HepG2 (cell line): ENCODE measurements around the gene NFKBIA. TPM values are rescaled to one million over a fixed set of nuclear protein-coding genes. Genes with fewer than 3 reads are reported as not detected.

Experiments used
- DMAP1 ChIP-seq: IDR thresholded peaks from 2 replicates; pipeline ENCODE4 v1.6.1; 2016
- LCORL ChIP-seq, 2 experiments: fragments of 450-650 bp in 1 of 2; sonication (generic) in 1 of 2; formaldehyde crosslinking in 1 of 2; IDR thresholded peaks; 2 replicates each; pipeline versions ENCODE4 v1.5.0 to v1.6.1; 2017 to 2020; ENCODE audit warnings: antibody characterized with exemption in 1 of 2, missing genetic modification reagents in 1 of 2
- NCOR1 ChIP-seq: fragments of 200-600 bp; sonication (generic); IDR thresholded peaks from 2 replicates; pipeline ENCODE4 v1.7.0; 2017; ENCODE audit warnings: antibody characterized with exemption, low read length, borderline replicate concordance
- NFKBIZ ChIP-seq: IDR thresholded peaks from 2 replicates; pipeline ENCODE4 v1.6.1; 2018; ENCODE audit warnings: missing genetic modification reagents, missing compliant biosample characterization
- NKX3-1 ChIP-seq: sonication (generic); formaldehyde crosslinking; IDR thresholded peaks from 2 replicates; pipeline ENCODE4 v1.5.0; 2020; ENCODE audit warnings: missing genetic modification reagents
- PAX8 ChIP-seq: sonication (generic); formaldehyde crosslinking; IDR thresholded peaks from 2 replicates; pipeline ENCODE4 v1.8.0; 2022; ENCODE audit warnings: mild to moderate bottlenecking, missing genetic modification reagents, borderline replicate concordance
- PREB ChIP-seq: sonication (generic); formaldehyde crosslinking; IDR thresholded peaks from 2 replicates; pipeline ENCODE4 v1.4.0; 2020; ENCODE audit warnings: missing genetic modification reagents
- SOX6 ChIP-seq, 2 experiments: fragments of 450-650 bp in 1 of 2; sonication (generic) in 1 of 2; formaldehyde crosslinking in 1 of 2; IDR thresholded peaks; 2 replicates each; pipeline versions ENCODE4 v1.4.0 to v1.6.1; 2017 to 2020; ENCODE audit warnings: antibody characterized with exemption in 1 of 2, mild to moderate bottlenecking in 1 of 2, missing genetic modification reagents in 1 of 2
- ZNF124 ChIP-seq: sonication (generic); formaldehyde crosslinking; IDR thresholded peaks from 2 replicates; pipeline ENCODE4 v1.4.0; 2020; ENCODE audit warnings: missing genetic modification reagents
- ZNF224 ChIP-seq: sonication (generic); formaldehyde crosslinking; IDR thresholded peaks from 2 replicates; pipeline ENCODE4 v1.5.0; 2020; ENCODE audit warnings: mild to moderate bottlenecking, missing genetic modification reagents
- ZNF530 ChIP-seq: sonication (generic); formaldehyde crosslinking; IDR thresholded peaks from 2 replicates; pipeline ENCODE4 v1.5.0; 2020; ENCODE audit warnings: low read depth, mild to moderate bottlenecking, missing genetic modification reagents
- polyA plus RNA-seq, 8 experiments: library from polyadenylated mRNA; depleted of rRNA in 3 of 8; stranded (reverse) in 7 of 8; unstranded in 1 of 8; fragments of >200 nt; fragmentation: Illumina TruSeq in 4 of 8; extraction: Trizol in 4 of 8; gene quantifications; 2 replicates each; pipeline versions ENCODE4 v1.2.1 to v1.2.3, GENCODE V29; 2011 to 2016; ENCODE audit warnings: low read depth in 4 of 8, missing spikeins in 1 of 8, mixed read lengths in 1 of 8; ENCODE audit not compliant: insufficient read depth in 1 of 8
- total RNA-seq, 5 experiments: library from RNA; depleted of rRNA; stranded (reverse); fragments of >200 nt; fragmentation: Illumina TruSeq; extraction: Trizol; gene quantifications; 2 replicates each; pipeline ENCODE4 v1.2.3, GENCODE V29; 2016; ENCODE audit warnings: low read depth in 1 of 5
- TF ChIP-seq, protein P1 (sequence below): sonication (generic); formaldehyde crosslinking; IDR thresholded peaks from 2 replicates; pipeline ENCODE4 v1.4.0; 2020; ENCODE audit warnings: missing genetic modification reagents, low read depth, mild to moderate bottlenecking, borderline replicate concordance
- TF ChIP-seq, protein P2 (sequence below): sonication (generic); formaldehyde crosslinking; IDR thresholded peaks from 2 replicates; pipeline ENCODE4 v1.4.0; 2020; ENCODE audit warnings: mild to moderate bottlenecking, missing genetic modification reagents

NFKBIA gene
- total and polyA plus RNA-seq, 2 of the 13 experiments (the other 11 are each of a cell fraction or from before 2014, with no cell fraction given), result 197 to 319 TPM

DNA sequence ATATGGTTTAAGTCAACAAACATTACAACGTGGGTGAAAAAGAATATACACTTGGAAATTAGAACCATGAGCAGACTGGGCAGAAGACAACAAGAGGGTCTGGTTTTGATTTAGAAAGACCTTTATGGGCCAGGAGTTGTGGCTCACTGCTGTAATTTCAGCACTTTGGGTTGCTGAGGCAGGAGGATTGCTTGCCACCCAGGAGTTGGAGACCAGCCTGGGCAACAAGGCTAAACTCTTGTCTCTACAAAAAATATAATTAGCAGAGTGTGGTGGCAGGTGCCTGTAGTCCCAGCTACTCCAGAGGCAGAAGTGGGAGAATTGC, 2.7 kb upstream of the NFKBIA start (continued):
- no peak for TF ChIP-seq SOX6 (IDR thresholded peaks at IDR 0.05)
- 0 out of 2 replicates have a peak, but pooled peaks have one; percentile 1 for TF ChIP-seq SOX6 (CRISPR knock-in tag; IDR thresholded peaks at IDR 0.05)
- no peak for TF ChIP-seq NCOR1
- TF ChIP-seq, protein P1, sequence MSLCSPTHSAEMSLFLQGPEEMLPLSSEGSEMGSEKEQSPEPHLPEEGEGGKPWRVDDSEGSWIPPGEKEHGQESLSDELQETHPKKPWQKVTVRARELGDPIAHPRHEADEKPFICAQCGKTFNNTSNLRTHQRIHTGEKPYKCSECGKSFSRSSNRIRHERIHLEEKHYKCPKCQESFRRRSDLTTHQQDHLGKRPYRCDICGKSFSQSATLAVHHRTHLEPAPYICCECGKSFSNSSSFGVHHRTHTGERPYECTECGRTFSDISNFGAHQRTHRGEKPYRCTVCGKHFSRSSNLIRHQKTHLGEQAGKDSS (CRISPR knock-in tag), result no peak
- TF ChIP-seq ZNF530 (CRISPR knock-in tag), result no peak
- TF ChIP-seq NKX3-1 (CRISPR knock-in tag), result no peak; the same call in 1 of the 2 replicates
- TF ChIP-seq DMAP1, result no peak
- TF ChIP-seq ZNF124 (CRISPR knock-in tag), result 0 out of 2 replicates have a peak, but pooled peaks have one; percentile 1
- TF ChIP-seq, protein P2, sequence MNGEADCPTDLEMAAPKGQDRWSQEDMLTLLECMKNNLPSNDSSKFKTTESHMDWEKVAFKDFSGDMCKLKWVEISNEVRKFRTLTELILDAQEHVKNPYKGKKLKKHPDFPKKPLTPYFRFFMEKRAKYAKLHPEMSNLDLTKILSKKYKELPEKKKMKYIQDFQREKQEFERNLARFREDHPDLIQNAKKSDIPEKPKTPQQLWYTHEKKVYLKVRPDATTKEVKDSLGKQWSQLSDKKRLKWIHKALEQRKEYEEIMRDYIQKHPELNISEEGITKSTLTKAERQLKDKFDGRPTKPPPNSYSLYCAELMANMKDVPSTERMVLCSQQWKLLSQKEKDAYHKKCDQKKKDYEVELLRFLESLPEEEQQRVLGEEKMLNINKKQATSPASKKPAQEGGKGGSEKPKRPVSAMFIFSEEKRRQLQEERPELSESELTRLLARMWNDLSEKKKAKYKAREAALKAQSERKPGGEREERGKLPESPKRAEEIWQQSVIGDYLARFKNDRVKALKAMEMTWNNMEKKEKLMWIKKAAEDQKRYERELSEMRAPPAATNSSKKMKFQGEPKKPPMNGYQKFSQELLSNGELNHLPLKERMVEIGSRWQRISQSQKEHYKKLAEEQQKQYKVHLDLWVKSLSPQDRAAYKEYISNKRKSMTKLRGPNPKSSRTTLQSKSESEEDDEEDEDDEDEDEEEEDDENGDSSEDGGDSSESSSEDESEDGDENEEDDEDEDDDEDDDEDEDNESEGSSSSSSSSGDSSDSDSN, result no peak
- 0 out of 2 replicates have a peak, but pooled peaks have one; percentile 10 for TF ChIP-seq NFKBIZ
- TF ChIP-seq ZNF224 (CRISPR knock-in tag), result no peak
- TF ChIP-seq PAX8, result no peak
- no peak for TF ChIP-seq LCORL (IDR thresholded peaks at IDR 0.05)
- peak; percentile 4; the same call in 1 of the 2 replicates for TF ChIP-seq LCORL (CRISPR knock-in tag; IDR thresholded peaks at IDR 0.05)
- no peak for TF ChIP-seq PREB (CRISPR knock-in tag)
